ENCODE data around the gene SNAP29.
"Not testable (repeated sequence)": the region's sequence is repeated elsewhere in the genome, so short reads cannot be mapped to it uniquely, and the experiment has no call there.

The SNAP29 gene

GRCh38 chr22:20903093-20903492 lies 44.3 kb downstream of the SNAP29 start:
- DNase-seq = no peak

- no peak for DNase-seq
Measured at GRCh38 chr22:20904008-20904979, 45.5 kb downstream of the SNAP29 start.

- no peak for DNase-seq
Measured at GRCh38 chr22:20904980-20905355, 46.2 kb downstream of the SNAP29 start.

- DNase-seq = no peak
Measured at GRCh38 chr22:20905415-20906386, 46.9 kb downstream of the SNAP29 start.

GRCh38 chr22:20906387-20906767 lies 47.6 kb downstream of the SNAP29 start:
- DNase-seq = no peak

- not testable (repeated sequence) for DNase-seq
Measured at GRCh38 chr22:20908717-20909116, 49.9 kb downstream of the SNAP29 start.

GRCh38 chr22:20909543-20910303 lies 50.9 kb downstream of the SNAP29 start:
- DNase-seq = no peak

- no peak for DNase-seq
Measured at GRCh38 chr22:20912494-20912893, 53.7 kb downstream of the SNAP29 start.

GRCh38 chr22:20916916-20917810 lies 58.4 kb downstream of the SNAP29 start, which contains the start of gene CRKL:
Gene CRKL (plus strand): TSS chr22:20917407. CDS start chr22:20917935, 528 bp downstream.
- peak; percentile 97 for DNase-seq

- no peak for DNase-seq
Measured at GRCh38 chr22:20918663-20919218, 59.9 kb downstream of the SNAP29 start.

GRCh38 chr22:20919718-20920117 lies 60.9 kb downstream of the SNAP29 start:
- no peak for DNase-seq

- DNase-seq = no peak
Measured at GRCh38 chr22:20920881-20921203, 62.0 kb downstream of the SNAP29 start.

- DNase-seq = no peak
Measured at GRCh38 chr22:20922141-20922751, 63.4 kb downstream of the SNAP29 start.

- no peak for DNase-seq
Measured at GRCh38 chr22:20926243-20926642, 67.4 kb downstream of the SNAP29 start.

GRCh38 chr22:20927940-20928572 lies 69.2 kb downstream of the SNAP29 start:
- DNase-seq = no peak

GRCh38 chr22:20928573-20928967 lies 69.8 kb downstream of the SNAP29 start:
- DNase-seq = no peak

- DNase-seq = no peak
Measured at GRCh38 chr22:20930004-20930403, 71.2 kb downstream of the SNAP29 start.

GRCh38 chr22:20930435-20930834 lies 71.6 kb downstream of the SNAP29 start:
- DNase-seq = not testable (repeated sequence)

- no peak for DNase-seq
Measured at GRCh38 chr22:20931126-20931654, 72.4 kb downstream of the SNAP29 start.

- DNase-seq = no peak
Measured at GRCh38 chr22:20933910-20934309, 75.1 kb downstream of the SNAP29 start.

Measured in CD4-positive, alpha-beta T cell treated with Interleukin-21 for 1 hour (primary cell).